Astrocyte of the hippocampus (primary cell): ENCODE measurements around the gene SREBF1.
"Not testable (repeated sequence)": the region's sequence is repeated elsewhere in the genome, so short reads cannot be mapped to it uniquely, and the experiment has no call there.

ENCODE experiments used
- DNase-seq: peaks from one replicate; pipeline ENCODE4 v3.0.0; 2011; ENCODE audit warnings: low read depth, low spot score

Gene SREBF1

DNA sequence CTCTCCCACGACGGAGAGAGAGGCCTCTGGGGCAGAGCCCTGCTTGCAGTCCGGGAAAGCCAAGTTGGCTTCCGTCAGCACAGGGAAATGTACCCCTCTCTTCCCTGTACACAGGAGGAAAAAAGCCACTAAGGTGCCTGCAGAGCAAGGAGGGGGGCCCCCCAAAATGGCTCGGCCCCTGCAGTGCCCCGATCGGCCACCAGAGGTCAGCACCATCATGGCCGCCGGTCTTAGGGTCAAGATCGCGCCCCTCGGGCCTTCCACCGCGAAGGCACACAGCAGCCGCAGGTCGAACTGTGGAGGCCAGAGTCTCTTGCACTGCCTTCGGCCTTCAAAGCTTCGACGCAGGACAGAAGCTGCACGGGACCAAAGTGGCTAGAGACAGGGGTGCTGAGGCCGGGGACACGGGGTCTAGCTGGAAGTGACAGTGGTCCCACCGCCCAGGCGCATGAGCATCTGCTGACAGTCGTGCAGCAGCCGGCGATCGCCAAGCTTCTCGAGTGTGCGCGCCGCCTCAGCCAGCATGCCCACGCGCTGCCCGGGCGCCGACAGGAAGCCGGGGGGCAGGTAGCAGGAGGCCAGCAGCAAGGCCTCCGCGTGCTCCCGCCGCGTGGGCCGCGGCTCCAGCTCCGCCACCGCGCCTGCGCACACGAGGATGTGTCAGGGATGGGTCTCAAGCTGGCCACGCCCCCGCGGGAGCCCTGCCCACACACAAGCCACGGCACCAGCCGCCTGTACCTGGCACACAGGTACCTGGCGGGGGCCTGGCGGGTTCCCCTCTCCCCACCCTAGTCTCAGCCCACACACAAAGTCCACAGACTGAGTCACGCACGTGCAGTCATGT is 24.4 kb downstream of the SREBF1 start:
- DNase-seq = peak; percentile 79

DNA sequence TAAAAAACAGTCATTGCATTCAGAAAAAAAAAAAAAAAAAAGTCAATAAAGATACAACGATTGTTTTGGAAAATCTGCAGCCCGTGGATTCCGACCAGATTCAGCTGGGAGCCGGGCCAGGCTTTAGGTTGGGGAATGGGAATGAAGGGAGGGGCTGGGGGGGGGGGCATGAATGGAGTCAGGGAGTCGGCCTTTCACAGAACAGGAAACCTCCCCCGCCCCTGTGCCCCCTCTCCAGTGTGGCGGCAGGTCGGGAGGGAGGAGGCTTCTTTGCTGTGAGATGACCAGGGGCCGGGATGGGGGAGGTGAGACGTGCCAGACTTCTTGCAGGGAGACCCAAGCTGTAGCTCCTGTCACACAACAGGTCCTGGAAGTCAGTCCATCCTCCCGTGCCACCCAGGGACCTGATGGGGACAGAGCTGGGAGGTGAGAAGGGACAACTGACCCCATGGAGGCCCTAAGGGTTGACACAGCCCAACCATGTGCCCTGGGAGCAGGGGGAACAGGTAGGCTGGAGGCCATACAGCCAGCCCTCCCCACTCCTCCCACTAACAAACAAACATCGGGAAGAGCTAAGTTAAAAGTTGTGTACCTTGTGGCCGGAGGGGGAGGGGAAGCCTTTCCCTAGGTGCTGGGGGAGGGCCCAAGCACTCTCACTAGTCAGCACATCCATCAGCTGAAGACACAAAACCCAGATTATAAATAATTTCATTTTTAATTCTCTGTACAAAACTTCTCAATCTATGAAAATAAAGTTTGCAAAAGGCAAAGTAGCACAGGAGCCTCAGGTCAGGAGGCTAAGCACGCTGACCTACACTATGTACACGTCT is 25.2 kb downstream of the SREBF1 start:
- peak; percentile 78 for DNase-seq

DNA sequence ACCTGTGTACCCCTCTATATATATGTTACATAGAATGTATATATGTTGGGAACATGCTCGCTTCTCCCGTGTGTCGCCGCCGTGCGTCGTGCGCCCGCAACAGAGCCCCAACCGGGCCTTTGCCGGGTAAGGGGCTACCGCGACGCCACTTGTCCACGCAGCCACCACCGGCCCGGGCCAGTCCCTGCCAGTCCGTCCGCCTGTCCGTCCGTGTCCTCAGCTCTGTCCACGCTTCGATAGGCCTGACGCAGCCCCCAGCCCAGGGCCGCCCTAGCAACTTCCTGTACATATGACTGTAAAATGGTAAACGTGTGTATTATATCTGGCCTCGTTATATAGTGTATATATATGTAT is 25.9 kb downstream of the SREBF1 start:
- DNase-seq = no peak

DNA sequence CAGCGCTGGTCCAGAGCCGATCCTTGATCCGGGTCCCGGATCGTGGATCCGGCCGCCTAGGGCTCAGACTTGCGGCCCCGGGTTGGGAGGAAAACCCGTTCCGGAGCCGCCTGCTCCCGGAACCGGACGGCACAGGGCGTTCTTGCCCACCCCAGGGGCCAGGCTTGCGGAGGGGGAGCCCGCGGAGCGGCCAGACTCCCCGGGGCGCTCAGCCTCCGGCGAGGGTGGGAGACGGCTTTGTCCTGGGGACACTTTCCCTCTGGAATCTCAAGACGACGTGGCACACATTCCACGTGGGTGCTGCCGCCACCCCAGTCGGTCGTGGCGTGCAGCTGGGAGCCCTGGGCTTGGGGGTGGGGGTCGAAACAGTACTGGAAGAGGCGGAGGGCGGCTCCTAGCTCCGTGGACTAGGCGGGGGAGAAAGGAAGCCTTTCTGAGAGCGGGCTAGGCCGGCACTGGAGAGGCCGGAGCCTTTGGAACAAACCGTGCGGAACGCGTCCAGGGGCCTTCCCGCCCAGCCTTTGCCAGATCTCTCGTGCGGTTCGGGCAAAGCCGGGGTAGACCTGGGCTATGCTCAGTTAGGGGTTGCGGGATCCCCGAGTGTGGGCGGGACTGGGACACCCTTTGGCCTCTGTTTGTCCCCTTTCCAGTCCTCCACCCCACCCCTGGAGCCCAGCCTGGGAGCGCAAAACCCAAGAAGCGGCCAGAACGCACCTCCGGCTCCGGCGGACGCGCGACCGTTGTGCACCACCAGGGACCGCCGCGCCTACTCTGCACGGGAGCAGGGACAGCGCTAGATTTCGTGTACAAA is 26.5 kb downstream of the SREBF1 start:
- DNase-seq = peak; percentile 86

DNA sequence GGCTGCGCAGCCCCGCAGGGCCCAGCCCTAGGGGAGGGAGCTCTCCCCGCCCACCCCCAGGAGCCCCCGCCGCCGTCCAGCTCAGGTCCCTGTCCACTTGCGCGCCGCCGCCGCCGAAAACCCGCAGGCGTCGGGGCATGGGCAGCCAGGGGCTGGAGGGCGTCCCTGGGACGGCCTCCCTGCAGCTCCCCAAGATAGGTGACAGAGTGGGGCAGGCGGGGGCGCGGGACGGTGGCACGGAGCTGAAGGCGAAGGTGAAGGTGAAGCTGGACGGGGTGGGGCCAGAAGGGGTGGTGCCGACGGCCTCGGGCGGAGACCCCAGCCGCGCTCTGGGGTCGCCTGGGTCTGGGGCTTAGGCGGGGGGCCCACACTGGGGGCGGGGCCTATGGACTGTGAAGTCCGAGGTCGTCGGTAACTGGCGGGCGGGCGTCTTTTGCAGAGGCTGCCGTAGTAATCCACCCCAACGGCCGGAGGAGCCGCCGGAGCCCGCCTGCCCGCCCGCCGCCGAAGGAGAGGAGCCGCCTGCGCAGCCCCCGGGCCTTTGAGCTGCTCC is 27.2 kb downstream of the SREBF1 start:
- DNase-seq = no peak

DNA sequence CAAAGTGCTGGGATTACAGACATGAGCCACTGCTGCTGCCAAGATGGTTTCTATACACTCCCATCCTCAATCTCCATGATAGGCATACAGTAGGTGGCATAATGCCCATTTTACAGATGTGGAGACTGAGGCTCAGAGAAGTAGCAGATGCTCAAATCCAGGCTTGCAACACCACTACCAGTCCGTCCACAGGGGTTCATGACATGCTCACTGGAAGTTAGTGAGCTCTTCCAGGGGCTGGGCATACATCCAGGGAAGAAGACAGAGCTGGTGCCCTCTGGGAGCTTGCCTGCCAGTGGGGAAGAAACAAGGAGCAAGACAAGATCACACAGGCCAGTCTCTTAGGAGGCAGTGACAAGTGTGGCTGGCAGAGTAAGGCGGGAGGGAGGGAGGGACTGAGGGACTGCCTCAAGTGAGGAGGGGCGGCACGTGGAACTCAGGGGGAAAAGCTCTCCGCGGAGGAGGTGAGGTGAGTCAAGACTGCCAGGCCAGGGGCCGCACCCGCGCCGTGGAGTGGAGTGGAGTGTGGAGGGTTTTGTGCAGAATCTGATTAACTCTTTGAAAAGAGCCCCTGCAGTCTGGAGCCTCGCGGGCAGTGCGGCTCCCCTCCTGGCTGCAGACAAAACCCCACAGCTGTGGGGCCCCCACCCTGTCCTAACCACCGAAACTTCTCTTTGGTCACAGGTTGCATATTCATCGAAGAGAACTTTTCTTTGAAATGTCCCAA is 27.9 kb downstream of the SREBF1 start:
- DNase-seq = peak; percentile 60

DNA sequence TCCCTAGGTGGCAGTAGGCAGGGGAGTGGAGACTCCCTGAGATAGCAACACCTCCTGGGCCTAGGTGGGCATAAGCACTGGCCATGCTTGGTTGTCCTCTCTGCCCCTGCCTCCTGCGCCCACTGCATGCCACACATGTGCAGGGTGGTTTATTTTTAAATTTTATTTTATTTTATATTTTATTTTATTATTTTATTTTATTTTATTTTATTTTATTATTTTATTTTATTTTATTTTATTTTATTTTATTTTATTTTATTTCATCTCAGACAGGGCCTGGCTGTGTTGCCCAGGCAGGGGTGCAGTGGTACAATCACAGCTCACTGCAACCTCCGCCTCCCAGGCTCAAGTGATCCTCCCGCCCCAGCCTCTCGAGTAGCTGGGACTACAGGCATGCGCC is 28.6 kb downstream of the SREBF1 start:
- DNase-seq = not testable (repeated sequence)

DNA sequence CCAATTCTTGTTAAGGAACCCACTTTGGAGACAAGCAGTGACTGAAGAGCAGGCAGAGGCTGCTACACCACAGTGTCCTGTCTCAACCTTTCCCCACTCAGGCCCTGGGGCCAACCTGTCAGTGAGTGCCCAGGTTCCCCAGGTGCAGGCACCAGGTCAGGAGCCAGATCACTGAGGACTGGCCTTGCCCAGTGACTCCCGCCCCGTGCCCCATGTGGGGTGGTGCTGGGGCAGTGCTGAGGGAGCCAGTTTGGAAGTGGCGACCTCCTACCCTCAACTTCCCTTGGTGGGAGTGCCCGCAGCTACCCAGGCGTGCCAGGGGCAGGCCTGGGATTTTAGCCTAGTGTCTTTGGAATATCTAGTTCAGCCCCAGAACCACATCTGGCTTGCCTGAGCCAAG is 29.3 kb downstream of the SREBF1 start:
- no peak for DNase-seq

DNA sequence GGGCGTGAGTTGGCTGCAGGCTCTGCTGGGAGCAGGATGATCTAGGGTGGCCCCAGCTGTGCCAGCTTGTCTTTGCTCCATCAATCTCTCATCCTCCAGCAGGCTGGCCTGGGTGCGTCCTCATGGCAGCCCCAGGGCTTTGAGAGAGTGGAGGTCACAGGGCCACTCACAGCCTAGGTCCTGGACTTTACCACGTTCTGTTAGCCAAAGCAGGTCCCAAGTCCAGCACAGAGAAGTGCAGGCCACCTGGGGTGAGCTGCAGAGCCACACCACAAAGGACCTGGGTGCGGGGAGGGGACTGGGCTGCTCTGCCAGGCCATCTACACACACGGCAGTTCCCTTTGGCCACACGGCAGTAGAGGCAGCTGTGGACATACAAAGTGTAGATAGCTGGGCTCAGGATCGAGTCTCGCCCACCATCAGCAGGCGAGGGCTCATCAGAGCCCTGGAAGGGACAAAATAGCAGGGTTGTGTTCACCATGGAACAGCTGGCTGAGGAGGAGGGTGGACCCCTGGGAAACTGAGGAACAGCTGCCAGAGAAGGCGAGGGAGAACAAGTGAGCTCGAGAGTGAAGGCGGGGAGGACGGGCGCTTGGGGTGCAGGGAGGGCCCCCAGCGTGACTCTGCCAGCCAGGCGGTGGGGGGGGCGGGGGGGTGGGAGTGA is 30.0 kb downstream of the SREBF1 start:
- DNase-seq = no peak

DNA sequence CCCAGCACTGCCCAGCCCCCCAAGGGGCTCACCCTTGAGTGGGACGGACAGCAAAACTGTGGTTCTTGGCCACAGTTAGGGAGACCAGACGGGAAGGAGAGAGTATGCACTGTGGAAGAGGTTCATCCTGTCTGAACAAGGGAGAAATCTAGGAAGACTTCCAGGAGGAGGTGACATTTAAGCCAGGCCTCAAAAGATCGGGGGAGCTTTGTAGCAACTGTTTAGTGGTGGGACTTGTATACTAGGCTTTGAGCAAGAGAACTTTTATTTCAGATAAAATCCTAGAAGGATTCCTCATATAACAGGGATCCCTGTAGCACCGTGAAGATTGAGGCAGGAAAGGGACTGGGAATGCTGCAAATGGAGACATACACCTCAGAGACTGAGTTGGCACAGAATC is 30.8 kb downstream of the SREBF1 start:
- no peak for DNase-seq

DNA sequence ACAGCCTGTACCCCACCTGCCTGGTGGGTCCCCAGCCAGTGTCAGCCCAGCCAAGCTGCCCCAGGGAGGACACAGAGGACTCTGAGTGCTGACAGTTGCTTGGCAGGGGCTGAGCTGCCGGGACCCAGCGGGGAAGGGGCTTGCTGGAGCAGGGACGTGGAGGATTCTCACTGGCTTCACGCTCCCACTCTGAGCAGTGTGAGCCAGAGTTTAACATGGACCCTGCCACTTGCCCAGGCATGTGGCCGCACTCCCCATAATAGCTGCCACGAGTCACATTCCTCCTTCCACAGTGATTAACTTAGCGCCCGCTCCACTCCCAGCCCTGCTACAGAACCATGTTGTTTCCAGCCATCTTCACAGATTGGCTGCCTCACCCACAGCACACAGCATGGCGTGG is 31.2 kb downstream of the SREBF1 start:
- DNase-seq = peak; percentile 57

DNA sequence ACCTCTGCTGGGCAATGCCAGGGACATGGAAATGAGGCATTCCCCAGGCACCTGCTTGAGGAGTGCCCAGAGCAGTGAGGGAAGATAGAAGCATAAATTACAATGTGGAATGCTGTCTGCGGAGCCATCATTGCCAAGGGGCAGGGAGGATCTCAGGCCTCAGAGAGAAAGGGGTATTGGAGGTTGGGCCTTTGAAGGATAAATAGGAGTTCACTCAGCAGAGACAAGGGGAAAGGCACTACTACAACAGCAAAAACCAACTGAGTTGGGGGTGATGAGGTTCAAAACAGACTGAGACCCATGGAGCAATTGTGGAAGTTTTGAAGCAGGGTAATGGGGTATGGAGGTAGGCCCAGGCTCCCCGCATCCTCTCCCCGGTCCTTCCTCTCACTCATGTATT is 32.8 kb downstream of the SREBF1 start:
- no peak for DNase-seq

DNA sequence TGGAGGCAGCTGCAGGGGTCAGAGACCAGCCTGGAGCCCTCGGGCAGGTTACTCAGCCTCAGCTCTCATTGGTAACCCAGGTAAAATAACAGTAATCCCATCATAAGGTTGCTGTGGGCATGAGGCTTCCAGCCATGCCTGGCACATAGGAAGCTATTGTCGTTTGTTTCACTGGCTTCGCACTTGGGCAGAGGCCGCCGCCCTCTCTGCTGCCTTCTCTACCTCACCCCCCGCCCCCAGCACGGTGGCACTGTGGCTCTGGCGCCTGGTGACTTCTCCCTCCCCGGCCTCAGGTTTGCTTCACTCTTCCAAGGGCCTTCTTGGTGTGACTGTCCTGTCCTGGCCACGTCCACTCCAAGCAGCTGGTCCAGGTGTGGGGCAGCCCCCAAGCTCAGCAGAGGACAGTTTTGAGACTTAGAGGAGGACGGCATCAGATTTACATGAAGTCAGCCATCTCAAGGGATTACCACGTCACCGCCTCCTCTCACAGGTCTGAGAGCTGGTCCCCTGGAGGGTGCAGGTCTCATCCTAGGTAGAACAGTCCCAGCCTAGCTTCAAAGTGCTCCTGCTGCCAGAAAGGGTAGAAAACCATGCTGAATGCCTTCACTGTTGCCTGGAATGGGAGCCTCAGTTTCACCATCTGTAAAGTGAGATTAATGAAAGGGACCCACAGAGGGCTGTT is 34.8 kb downstream of the SREBF1 start:
- no peak for DNase-seq

DNA sequence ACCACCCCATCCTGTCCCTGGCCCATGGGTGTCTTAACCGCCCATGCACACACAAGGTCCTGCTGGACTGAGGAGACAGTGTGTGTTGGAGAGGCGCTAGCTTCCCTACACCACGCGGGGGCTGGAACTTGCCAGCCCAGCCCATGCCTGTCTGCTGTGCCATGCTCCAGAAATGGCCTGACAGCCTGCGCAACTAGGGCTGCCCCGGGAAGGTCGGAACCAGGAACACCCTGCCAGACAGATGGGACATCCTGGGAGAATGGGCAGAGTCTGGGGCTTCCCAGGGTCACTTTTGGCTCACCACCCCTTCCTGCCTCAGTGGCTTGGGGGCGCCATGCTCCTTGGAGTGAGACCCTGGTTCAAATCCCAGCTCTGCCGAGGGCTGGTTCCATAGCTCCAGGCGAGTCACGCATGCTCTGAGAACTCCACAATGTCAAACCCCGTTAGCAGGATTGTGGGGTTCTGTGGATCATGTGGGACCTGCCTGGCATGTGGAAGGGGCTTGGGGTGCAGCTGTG is 36.2 kb downstream of the SREBF1 start:
- no peak for DNase-seq

DNA sequence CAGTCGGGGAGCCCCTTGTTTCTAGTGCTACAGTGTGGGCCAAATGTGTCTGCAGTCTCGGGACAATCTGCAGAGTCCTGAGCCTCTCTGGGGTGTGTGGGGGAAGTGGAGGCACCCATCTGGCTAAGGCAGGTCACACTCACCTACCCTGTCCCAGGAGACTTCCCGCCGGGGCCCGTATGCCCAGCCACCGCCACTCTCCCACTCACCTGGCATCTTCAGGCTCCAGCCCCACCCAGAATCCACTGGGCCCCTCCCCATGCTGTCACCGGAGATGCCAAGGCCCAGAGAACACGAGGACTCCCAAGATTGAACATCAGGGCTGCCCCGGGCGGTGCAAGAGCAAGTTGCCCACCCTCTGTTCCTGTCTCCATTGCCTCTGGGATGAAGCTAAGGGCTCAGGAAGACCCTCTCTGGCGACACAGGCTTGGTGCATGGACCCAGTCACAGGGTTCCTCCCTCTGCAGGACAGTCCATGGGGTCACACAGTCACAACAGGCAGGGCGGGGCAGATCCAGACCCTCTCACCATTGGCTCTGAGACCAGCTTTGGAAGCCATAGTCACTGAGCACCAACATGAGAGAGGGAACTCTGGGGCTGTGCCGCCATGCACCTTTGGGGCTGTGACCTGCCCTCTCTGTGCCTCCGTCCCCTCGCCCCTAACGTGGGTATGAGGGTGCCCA is 38.1 kb downstream of the SREBF1 start:
- no peak for DNase-seq

DNA sequence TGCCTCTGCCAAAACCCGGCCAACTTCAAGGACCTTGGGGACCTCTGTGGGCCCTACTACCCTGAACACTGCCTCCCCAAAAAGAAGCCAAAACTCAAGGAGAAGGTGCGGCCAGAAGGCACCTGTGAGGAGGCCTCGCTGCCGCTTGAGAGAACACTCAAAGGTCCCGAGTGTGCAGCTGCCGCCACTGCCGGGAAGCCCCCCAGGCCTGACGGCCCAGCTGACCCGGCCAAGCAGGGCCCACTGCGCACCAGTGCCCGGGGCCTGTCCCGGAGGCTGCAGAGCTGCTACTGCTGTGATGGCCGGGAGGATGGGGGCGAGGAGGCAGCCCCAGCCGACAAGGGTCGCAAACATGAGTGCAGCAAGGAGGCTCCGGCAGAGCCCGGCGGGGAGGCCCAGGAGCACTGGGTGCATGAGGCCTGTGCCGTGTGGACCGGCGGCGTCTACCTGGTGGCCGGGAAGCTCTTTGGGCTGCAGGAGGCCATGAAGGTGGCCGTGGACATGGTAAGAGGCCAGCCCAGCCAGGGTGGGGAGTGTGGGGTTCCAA is 38.7 kb downstream of the SREBF1 start:
- DNase-seq = no peak

DNA sequence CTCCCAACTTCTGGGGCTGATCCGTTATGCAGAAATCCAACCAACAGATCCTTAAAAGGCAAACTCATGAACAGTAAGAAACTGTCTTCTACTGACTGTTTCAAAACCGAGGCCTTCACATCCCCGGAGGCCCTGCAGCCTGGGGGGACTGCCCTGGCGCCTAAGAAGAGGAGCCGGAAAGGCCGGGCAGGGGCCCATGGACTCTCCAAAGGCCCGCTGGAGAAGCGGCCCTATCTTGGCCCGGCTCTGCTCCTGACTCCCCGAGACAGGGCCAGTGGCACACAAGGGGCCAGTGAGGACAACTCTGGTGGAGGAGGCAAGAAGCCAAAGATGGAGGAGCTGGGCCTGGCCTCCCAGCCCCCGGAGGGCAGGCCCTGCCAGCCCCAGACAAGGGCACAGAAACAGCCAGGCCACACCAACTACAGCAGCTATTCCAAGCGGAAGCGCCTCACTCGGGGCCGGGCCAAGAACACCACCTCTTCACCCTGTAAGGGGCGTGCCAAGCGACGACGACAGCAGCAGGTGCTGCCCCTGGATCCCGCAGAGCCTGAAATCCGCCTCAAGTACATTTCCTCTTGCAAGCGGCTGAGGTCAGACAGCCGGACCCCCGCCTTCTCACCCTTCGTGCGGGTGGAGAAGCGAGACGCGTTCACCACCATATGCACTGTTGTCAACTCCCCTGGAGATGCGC is 39.5 kb downstream of the SREBF1 start:
- DNase-seq = no peak

DNA sequence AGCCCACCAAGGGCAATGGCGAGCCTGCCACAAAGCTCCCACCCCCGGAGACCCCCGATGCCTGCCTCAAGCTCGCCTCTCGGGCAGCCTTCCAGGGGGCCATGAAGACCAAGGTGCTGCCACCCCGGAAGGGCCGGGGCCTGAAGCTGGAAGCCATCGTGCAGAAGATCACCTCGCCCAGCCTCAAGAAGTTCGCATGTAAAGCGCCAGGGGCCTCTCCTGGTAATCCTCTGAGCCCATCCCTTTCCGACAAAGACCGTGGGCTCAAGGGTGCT is 40.1 kb downstream of the SREBF1 start:
- no peak for DNase-seq
